ENCODE results near the gene PITPNC1.
"Not testable (repeated sequence)": the region's sequence is repeated elsewhere in the genome, so short reads cannot be mapped to it uniquely, and the experiment has no call there.

Gene PITPNC1

GRCh38 chr17:67557921-67558320, 180.8 kb downstream of the PITPNC1 start:
- no peak for DNase-seq

GRCh38 chr17:67558740-67559380, 181.8 kb downstream of the PITPNC1 start:
- DNase-seq, result no peak

GRCh38 chr17:67559381-67559966, 182.4 kb downstream of the PITPNC1 start:
- DNase-seq, result no peak

GRCh38 chr17:67562005-67562404, 184.9 kb downstream of the PITPNC1 start:
- DNase-seq, result no peak

- no peak for DNase-seq
Observed at GRCh38 chr17:67563692-67564228, 186.7 kb downstream of the PITPNC1 start.

- no peak for DNase-seq
Observed at GRCh38 chr17:67565068-67565467, 188.0 kb downstream of the PITPNC1 start.

- DNase-seq, result no peak
Observed at GRCh38 chr17:67566656-67567055, 189.6 kb downstream of the PITPNC1 start.

GRCh38 chr17:67569015-67569451, 192.0 kb downstream of the PITPNC1 start:
- DNase-seq, result no peak

- DNase-seq, result no peak
Observed at GRCh38 chr17:67569873-67570272, 192.8 kb downstream of the PITPNC1 start.

- DNase-seq, result no peak
Observed at GRCh38 chr17:67570797-67571196, 193.7 kb downstream of the PITPNC1 start.

GRCh38 chr17:67571478-67571877, 194.4 kb downstream of the PITPNC1 start:
- DNase-seq, result no peak

GRCh38 chr17:67573987-67574657, 197.0 kb downstream of the PITPNC1 start:
- DNase-seq, result no peak

GRCh38 chr17:67574658-67575293, 197.7 kb downstream of the PITPNC1 start:
- no peak for DNase-seq

GRCh38 chr17:67575325-67575724, 198.2 kb downstream of the PITPNC1 start:
- DNase-seq, result no peak

- DNase-seq, result no peak
Observed at GRCh38 chr17:67576471-67577115, 199.5 kb downstream of the PITPNC1 start.

GRCh38 chr17:67577429-67578141, 200.5 kb downstream of the PITPNC1 start:
- DNase-seq, result no peak

- DNase-seq, result no peak
Observed at GRCh38 chr17:67578142-67578457, 201.0 kb downstream of the PITPNC1 start.

GRCh38 chr17:67578679-67579405, 201.8 kb downstream of the PITPNC1 start:
- DNase-seq, result not testable (repeated sequence)

- no peak for DNase-seq
Observed at GRCh38 chr17:67582673-67583081, 205.6 kb downstream of the PITPNC1 start.

GRCh38 chr17:67585077-67585602, 208.1 kb downstream of the PITPNC1 start:
- no peak for DNase-seq

- no peak for DNase-seq
Observed at GRCh38 chr17:67588326-67588725, 211.2 kb downstream of the PITPNC1 start.
